Vagina (tissue), 2 donors: ENCODE data around the gene PDX1.

Experiments
- CTCF ChIP-seq, 3 experiments: fragments of 450-650 bp in 2 of 3; fragments of 200-600 bp in 1 of 3; sonication (generic) in 1 of 3; IDR thresholded peaks; one replicate each; pipeline ENCODE4 v1.5.1; 2017 to 2019; ENCODE audit warnings: antibody characterized with exemption in 3 of 3, mild to moderate bottlenecking in 2 of 3, moderate library complexity in 2 of 3
- POLR2A ChIP-seq, 2 donors: fragments of 450-650 bp; IDR thresholded peaks; one replicate each; pipeline ENCODE4 v1.6.1; 2017; ENCODE audit warnings: antibody characterized with exemption in 2 of 2, mild to moderate bottlenecking in 2 of 2, moderate library complexity in 2 of 2
- POLR2AphosphoS5 ChIP-seq, 2 donors: sonication (generic); formaldehyde crosslinking; IDR thresholded peaks; one replicate each; pipeline ENCODE4 v1.9.0; 2017; ENCODE audit warnings: antibody characterized with exemption in 2 of 2, mild to moderate bottlenecking in 2 of 2, low read depth in 1 of 2; ENCODE audit not compliant: insufficient read depth in 1 of 2

- TF ChIP-seq CTCF (IDR thresholded peaks at IDR 0.05) = no peak
- TF ChIP-seq POLR2A (IDR thresholded peaks at IDR 0.05) = no peak
- no peak for TF ChIP-seq POLR2AphosphoS5 (IDR thresholded peaks at IDR 0.05; ENCODE audit: insufficient read depth in 1 of 2, low read depth in 1 of 2)
These were observed 30.3 kb upstream of the PDX1 start for GRCh38 chr13:27889471-27889870.
